ENCODE results near the gene WDSUB1. TPM values are rescaled to one million over a fixed set of nuclear protein-coding genes. Genes with fewer than 3 reads are reported as not detected.

Gene WDSUB1
- total and polyA plus RNA-seq, 8 donors: 3.5 to 8.2 (median 5.6) TPM

DNA sequence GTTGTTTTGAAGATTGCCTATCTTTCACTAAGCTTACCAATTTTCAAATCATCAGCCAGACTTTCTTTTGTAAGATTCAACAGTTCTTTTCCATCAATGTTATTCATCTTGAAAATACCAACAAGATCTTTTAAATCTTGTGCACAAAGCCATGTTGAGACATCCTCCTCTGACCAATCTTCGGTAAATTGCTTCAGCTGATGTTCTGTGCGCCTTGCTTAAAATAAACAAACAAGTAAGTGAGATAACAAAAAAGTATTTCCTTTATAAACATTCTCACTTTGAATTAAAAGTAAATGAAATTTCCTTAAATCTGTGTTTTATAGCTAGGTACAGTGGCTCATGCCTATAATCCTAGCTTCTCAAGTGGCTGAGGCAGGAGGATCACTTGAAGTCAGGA lies 30.3 kb downstream of the WDSUB1 start:
- H3K4me3 ChIP-seq: no peak overlapping the region
- no peak overlapping the region for H3K27ac ChIP-seq
- H3K36me3 ChIP-seq: peaks cover 0 to 4% (median 0%) of the 10 kb centered on the region in 3 donors
- no peak for FAIRE-seq
- TF ChIP-seq, protein P1, sequence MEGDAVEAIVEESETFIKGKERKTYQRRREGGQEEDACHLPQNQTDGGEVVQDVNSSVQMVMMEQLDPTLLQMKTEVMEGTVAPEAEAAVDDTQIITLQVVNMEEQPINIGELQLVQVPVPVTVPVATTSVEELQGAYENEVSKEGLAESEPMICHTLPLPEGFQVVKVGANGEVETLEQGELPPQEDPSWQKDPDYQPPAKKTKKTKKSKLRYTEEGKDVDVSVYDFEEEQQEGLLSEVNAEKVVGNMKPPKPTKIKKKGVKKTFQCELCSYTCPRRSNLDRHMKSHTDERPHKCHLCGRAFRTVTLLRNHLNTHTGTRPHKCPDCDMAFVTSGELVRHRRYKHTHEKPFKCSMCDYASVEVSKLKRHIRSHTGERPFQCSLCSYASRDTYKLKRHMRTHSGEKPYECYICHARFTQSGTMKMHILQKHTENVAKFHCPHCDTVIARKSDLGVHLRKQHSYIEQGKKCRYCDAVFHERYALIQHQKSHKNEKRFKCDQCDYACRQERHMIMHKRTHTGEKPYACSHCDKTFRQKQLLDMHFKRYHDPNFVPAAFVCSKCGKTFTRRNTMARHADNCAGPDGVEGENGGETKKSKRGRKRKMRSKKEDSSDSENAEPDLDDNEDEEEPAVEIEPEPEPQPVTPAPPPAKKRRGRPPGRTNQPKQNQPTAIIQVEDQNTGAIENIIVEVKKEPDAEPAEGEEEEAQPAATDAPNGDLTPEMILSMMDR (IDR thresholded peaks at IDR 0.05): no peak
- no peak for DNase-seq
- 37 to 65% methylated on average over 2 of the region's 2 CpGs for WGBS, 2 donors
- intact Hi-C loops (cut with DNase I): no loop called here
- no peaks in the 10 kb centered on the region for H3K27me3 ChIP-seq
- H3K9me3 ChIP-seq: no peaks in the 10 kb centered on the region
- no peaks in the 10 kb centered on the region for H3K4me1 ChIP-seq
- no peak for ATAC-seq

DNA sequence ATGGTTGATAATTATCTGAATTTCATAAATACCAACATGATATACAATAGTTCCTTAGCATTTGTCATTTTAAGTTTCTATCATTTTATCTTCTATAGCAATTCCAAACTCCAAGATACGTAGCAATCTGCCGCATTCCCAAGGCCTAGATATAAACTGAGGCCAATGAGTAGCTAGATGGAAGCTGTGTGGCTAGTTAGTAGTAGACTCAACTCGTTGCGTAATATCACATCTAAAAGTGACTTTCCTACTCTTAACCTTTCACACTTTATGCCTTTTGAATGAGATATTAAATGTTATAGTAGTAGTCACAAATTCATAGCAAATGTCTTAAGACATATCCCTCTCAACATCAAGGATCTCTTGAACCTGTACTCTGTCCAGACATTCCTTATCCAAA lies 33.6 kb downstream of the WDSUB1 start:
- 95 to 97% methylated on average over 4 of the region's 4 CpGs for WGBS, 2 donors
- peaks cover 0 to 4% (median 0%) of the 10 kb centered on the region in 3 donors for H3K36me3 ChIP-seq
- no peaks in the 10 kb centered on the region for H3K4me1 ChIP-seq
- intact Hi-C loops (cut with DNase I): no loop called here
- DNase-seq (no peak), ATAC-seq (no peak), FAIRE-seq (no peak)
- no peak overlapping the region for H3K4me3 ChIP-seq
- TF ChIP-seq, protein P1 (IDR thresholded peaks at IDR 0.05): no peak
- no peaks in the 10 kb centered on the region for H3K9me3 ChIP-seq
- H3K27ac ChIP-seq: no peak overlapping the region
- no peaks in the 10 kb centered on the region for H3K27me3 ChIP-seq

DNA sequence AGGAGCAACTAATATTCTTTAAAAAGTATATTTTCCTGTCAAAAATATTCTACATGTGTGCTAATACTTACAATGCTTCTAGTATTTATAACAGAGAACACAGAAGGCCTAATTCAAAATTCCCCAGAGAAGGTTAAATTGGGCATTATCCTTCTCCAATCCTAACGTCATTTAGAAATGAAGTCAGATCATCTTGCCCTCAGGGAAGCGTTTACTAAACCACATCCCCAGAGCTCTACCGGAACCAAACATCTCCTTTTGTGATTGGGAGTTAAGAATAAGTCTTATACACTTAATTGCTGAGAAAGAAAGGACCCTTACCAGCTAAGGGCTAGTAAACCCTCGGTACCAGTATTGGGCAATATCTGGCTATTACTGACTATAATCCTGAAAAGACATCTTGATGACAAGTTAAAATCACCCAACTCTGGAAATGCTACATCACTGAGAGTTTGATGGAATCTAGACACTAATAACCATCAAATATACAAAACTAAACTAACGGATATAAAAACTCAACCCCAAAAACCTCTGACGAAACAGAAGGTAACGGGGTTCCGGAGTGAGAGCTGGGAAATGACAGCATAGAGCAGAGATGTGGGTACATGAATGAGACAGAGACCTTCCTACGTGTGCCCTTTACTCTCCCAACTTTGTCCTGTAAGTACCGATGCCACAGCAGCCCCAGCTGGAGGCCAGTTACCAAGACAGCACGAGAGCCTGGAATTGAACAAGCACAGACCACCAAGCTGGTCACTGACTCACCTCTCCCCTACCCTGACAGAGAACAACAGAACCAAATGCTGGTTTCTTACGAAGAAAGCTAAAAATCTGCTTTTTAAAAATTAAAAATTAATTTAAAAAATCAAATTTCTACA lies 35.0 kb downstream of the WDSUB1 start:
- Histone ChIP-seq H3K4me3 (no peak overlapping the region), H3K36me3 (peaks cover 0 to 4% (median 0%) of the 10 kb centered on the region in 3 donors), H3K27me3 (no peaks in the 10 kb centered on the region), H3K9me3 (no peaks in the 10 kb centered on the region), H3K4me1 (no peaks in the 10 kb centered on the region), H3K27ac (no peak overlapping the region)
- ATAC-seq: no peak
- intact Hi-C loops (cut with DNase I): no loop called here
- TF ChIP-seq, protein P1 (IDR thresholded peaks at IDR 0.05): no peak
- 91 to 93% methylated on average over 12 of the region's 12 CpGs for WGBS, 2 donors
- no peak for FAIRE-seq
- no peak for DNase-seq

DNA sequence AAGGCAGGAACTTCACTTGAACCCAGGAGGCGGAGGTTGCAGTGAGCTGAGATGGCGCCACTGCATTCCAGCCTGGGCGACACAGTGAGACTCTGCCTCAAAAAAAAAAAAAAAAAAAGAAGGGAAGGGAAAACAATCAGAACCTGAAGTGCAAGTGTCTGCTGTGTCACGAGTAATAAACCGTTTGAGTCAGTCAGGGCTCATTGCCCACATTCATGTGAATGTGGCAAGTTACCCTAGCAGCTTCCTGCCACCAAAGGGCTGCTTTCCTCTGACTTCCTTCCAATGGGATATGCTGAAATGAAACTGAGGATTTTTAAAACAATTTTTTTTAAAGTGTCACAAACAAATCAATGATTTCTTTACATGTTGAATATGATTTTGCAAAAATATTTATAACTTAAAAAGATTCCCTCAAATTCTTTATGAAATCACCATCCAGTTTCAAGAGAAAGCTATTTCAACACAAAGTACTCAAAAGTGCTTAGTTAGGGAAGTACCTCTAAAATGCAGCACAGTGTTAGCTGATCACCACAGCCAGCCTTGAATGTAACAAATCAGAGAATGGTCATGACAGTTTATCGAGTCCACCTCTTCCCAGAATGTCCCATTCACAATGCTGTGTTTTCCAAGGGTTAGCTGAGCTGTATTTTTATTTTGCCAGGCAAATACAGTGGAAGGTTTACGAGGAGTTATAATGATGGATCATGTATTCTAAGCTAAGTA lies 36.4 kb downstream of the WDSUB1 start:
- ATAC-seq: peak; percentile 43 to 93 (median 90)
- intact Hi-C loops (cut with DNase I): no loop called here
- Histone ChIP-seq H3K27me3 (no peaks in the 10 kb centered on the region), H3K4me3 (no peak overlapping the region), H3K36me3 (peaks cover 0 to 4% (median 0%) of the 10 kb centered on the region in 3 donors), H3K27ac (peak overlapping the region in 2 of 4 donors; percentile 53 to 57), H3K4me1 (no peaks in the 10 kb centered on the region), H3K9me3 (no peaks in the 10 kb centered on the region)
- peak in 3 of 6 donors; percentile 22 to 46 (median 30) for DNase-seq
- TF ChIP-seq, protein P1 (IDR thresholded peaks at IDR 0.05): no peak
- 61 to 63% methylated on average over 7 of the region's 7 CpGs for WGBS, 2 donors
- peak; percentile 45 for FAIRE-seq

All from pancreas (tissue), 10 donors.